NCI-H345 (cell line): ENCODE results near the gene PRPF38B.
A peak's percentile ranks its signal among the peaks of the same experiment; 100 is the strongest.

ENCODE experiments used
- DNase-seq: peaks from one replicate; lab custom pipeline; 2025; lab: John Stamatoyannopoulos, UW

Gene PRPF38B

GRCh38 chr1:108717774-108718316 lies 25.7 kb downstream of the PRPF38B start:
- no peak for DNase-seq

GRCh38 chr1:108718927-108719655 lies 27.0 kb downstream of the PRPF38B start:
- no peak for DNase-seq

- DNase-seq, result no peak
Measured at GRCh38 chr1:108719656-108720435, 27.7 kb downstream of the PRPF38B start.

- DNase-seq, result no peak
Measured at GRCh38 chr1:108722292-108722691, 30.2 kb downstream of the PRPF38B start.

- no peak for DNase-seq
Measured at GRCh38 chr1:108725906-108726305, 33.8 kb downstream of the PRPF38B start.

GRCh38 chr1:108728327-108728923 lies 36.3 kb downstream of the PRPF38B start:
- DNase-seq, result no peak

GRCh38 chr1:108729481-108729880 lies 37.4 kb downstream of the PRPF38B start:
- DNase-seq, result no peak

GRCh38 chr1:108732398-108732797 lies 40.3 kb downstream of the PRPF38B start:
- DNase-seq, result no peak

- no peak for DNase-seq
Measured at GRCh38 chr1:108734171-108734865, 42.2 kb downstream of the PRPF38B start.

- no peak for DNase-seq
Measured at GRCh38 chr1:108742253-108742652, 50.1 kb downstream of the PRPF38B start.

GRCh38 chr1:108745980-108746381 lies 53.9 kb downstream of the PRPF38B start:
- no peak for DNase-seq

GRCh38 chr1:108746382-108747170 lies 54.5 kb downstream of the PRPF38B start, which contains the start of gene STXBP3:
TSS of gene STXBP3 (plus strand) at chr1:108746674. CDS start at chr1:108746738, 64 bp downstream.
- DNase-seq, result peak; percentile 99

GRCh38 chr1:108747171-108747850 lies 55.2 kb downstream of the PRPF38B start:
- DNase-seq, result peak; percentile 62

GRCh38 chr1:108747898-108748297 lies 55.8 kb downstream of the PRPF38B start:
- DNase-seq, result no peak

GRCh38 chr1:108749081-108749480 lies 57.0 kb downstream of the PRPF38B start:
- no peak for DNase-seq

- DNase-seq, result no peak
Measured at GRCh38 chr1:108750476-108751181, 58.5 kb downstream of the PRPF38B start.
